PC-3 (cell line): ENCODE data around the gene VSTM4. TPM values are rescaled to one million over a fixed set of nuclear protein-coding genes. Genes with fewer than 3 reads are reported as not detected.

ENCODE experiments used
- ATAC-seq: fragments of 200-7000 bp; cut with Tn5 transposase; 2 replicates; pipeline ENCODE4 v1.9.1; 2020; ENCODE audit warnings: mild to moderate bottlenecking, moderate library complexity
- BruUV-seq: library from RNA; stranded (reverse); fragments of 400-500 nt; replicated peaks from 2 replicates; lab custom pipeline; 2021; lab: Mats Ljungman, UMichigan
- CTCF ChIA-PET: fragments of 300-600 bp; sonication (Branson Sonifier 250); formaldehyde crosslinking; loops from one replicate; lab custom pipeline; 2022; ENCODE audit warnings: antibody characterized with exemption; lab: Charles Lee
- POLR2A ChIA-PET: fragments of 300-600 bp; sonication (Branson Sonifier 250); formaldehyde crosslinking; loops from one replicate; lab custom pipeline; 2022; ENCODE audit warnings: antibody characterized with exemption; ENCODE audit not compliant: unreplicated experiment; lab: Charles Lee
- DNase-seq: peaks from one replicate; pipeline ENCODE4 v3.0.0-alpha.2; 2015
- H2AFZ ChIP-seq: fragments of 300-600 bp; sonication (generic); 2 replicates; pipeline ENCODE4 v1.6.0; 2016; ENCODE audit warnings: antibody characterized with exemption, low read length
- H3F3A ChIP-seq: fragments of 300-600 bp; sonication (generic); one replicate; pipeline ENCODE4 v1.6.0; 2017; ENCODE audit warnings: antibody characterized with exemption, low read length, control low read depth, mild to moderate bottlenecking; ENCODE audit not compliant: unreplicated experiment
- H3K27ac ChIP-seq: fragments of 300-600 bp; sonication (generic); 2 replicates; pipeline ENCODE4 v1.5.1; 2016; ENCODE audit warnings: mild to moderate bottlenecking, low read length
- H3K27me3 ChIP-seq: fragments of 300-600 bp; sonication (generic); 2 replicates; pipeline ENCODE4 v1.6.1; 2016; ENCODE audit warnings: low read length, mixed read lengths
- H3K36me3 ChIP-seq: fragments of 300-600 bp; sonication (generic); 2 replicates; pipeline ENCODE4 v1.6.1; 2016; ENCODE audit warnings: low read depth, mixed run types, low read length, mixed read lengths
- H3K4me1 ChIP-seq: fragments of 300-600 bp; sonication (generic); 2 replicates; pipeline ENCODE4 v1.5.1; 2016; ENCODE audit warnings: low read length; ENCODE audit not compliant: insufficient read depth
- H3K4me2 ChIP-seq: fragments of 300-600 bp; sonication (generic); 2 replicates; pipeline ENCODE4 v1.6.0; 2016; ENCODE audit warnings: low read length
- H3K4me3 ChIP-seq: fragments of 300-600 bp; sonication (generic); 2 replicates; pipeline ENCODE4 v1.5.1; 2016; ENCODE audit warnings: mild to moderate bottlenecking, low read length, mixed read lengths
- H3K79me2 ChIP-seq: fragments of 300-600 bp; sonication (generic); 2 replicates; pipeline ENCODE4 v1.6.1; 2017; ENCODE audit warnings: low read length, mixed read lengths
- H3K9ac ChIP-seq: fragments of 300-600 bp; sonication (generic); 2 replicates; pipeline ENCODE4 v1.6.0; 2016; ENCODE audit warnings: mild to moderate bottlenecking, low read length
- H3K9me2 ChIP-seq: fragments of 300-600 bp; sonication (generic); replicated peaks from 2 replicates; pipeline ENCODE4 v1.6.1; 2016; ENCODE audit warnings: mixed run types, low read length, mixed read lengths
- H3K9me3 ChIP-seq: fragments of 300-600 bp; sonication (generic); 2 replicates; pipeline ENCODE4 v1.6.1; 2016; ENCODE audit warnings: low read length, mixed read lengths
- H4K20me1 ChIP-seq: fragments of 300-600 bp; sonication (generic); 2 replicates; pipeline ENCODE4 v1.6.1; 2016; ENCODE audit warnings: low read length, mixed read lengths
- CTCF ChIP-seq: fragments of 300-600 bp; sonication (generic); conservative IDR thresholded peaks from 2 replicates; pipeline ENCODE4 v1.5.1; 2017; ENCODE audit warnings: antibody characterized with exemption, low read depth, mild to moderate bottlenecking, low read length
- EZH2 ChIP-seq: fragments of 300-600 bp; sonication (generic); IDR thresholded peaks from one replicate; pipeline ENCODE4 v1.6.1; 2017; ENCODE audit warnings: antibody characterized with exemption, mild to moderate bottlenecking, low read length; ENCODE audit not compliant: unreplicated experiment
- EZH2phosphoT487 ChIP-seq: fragments of 300-600 bp; sonication (generic); IDR thresholded peaks from 2 replicates; pipeline ENCODE4 v1.6.1; 2018; ENCODE audit warnings: mild to moderate bottlenecking, antibody characterized with exemption, low read length, borderline replicate concordance
- intact Hi-C: fragments of 100-400 bp; cut with micrococcal nuclease; formaldehyde crosslinking; loops from 2 replicates; pipeline ENCODE4 v1.9.0; 2023
- total RNA-seq: library from RNA; depleted of rRNA; stranded (reverse); fragments of >200 nt; gene quantifications from 2 replicates; pipeline ENCODE4 v1.2.3, GENCODE V29; 2014

VSTM4 gene
- total RNA-seq, 1 experiment from 2014 or later = not detected

- ChIA-PET POLR2A (no interaction called here), CTCF (no interaction called here)
- Histone ChIP-seq H2AFZ (no peak overlapping the region), H3K79me2 (no peaks in the 10 kb centered on the region), H3K4me1 (no peaks in the 10 kb centered on the region), H3K36me3 (no peaks in the 10 kb centered on the region), H3K9ac (no peak overlapping the region), H3F3A (no peaks in the 10 kb centered on the region), H3K9me3 (no peaks in the 10 kb centered on the region), H4K20me1 (no peaks in the 10 kb centered on the region), H3K4me3 (no peak overlapping the region), H3K27me3 (peaks cover 86% of the 10 kb centered on the region), H3K4me2 (no peak overlapping the region), H3K9me2 (no peaks in the 10 kb centered on the region), H3K27ac (no peak overlapping the region)
- DNase-seq = no peak
- ATAC-seq = no peak
- TF ChIP-seq EZH2 = no peak
- no peak for TF ChIP-seq EZH2phosphoT487
- TF ChIP-seq CTCF = no peak
- no TSS peak for BruUV-seq
- intact Hi-C loops = no loop called here
Measured at GRCh38 chr10:49049660-49050059, 65.7 kb downstream of the VSTM4 start.

GRCh38 chr10:49047128-49047639 lies 68.1 kb downstream of the VSTM4 start:
- H3K79me2 ChIP-seq = no peaks in the 10 kb centered on the region
- H3K4me3 ChIP-seq = no peak overlapping the region
- ChIA-PET POLR2A (no interaction called here), CTCF (no interaction called here)
- no peak overlapping the region for H2AFZ ChIP-seq
- no peaks in the 10 kb centered on the region for H3K9me3 ChIP-seq
- no peaks in the 10 kb centered on the region for H3K4me1 ChIP-seq
- no peak overlapping the region for H3K27ac ChIP-seq
- ATAC-seq (no peak), DNase-seq (no peak)
- no peaks in the 10 kb centered on the region for H4K20me1 ChIP-seq
- no peak for TF ChIP-seq EZH2
- no peaks in the 10 kb centered on the region for H3K36me3 ChIP-seq
- intact Hi-C loops = loop anchor here (2.0 kb wide), 1 partner anchor 70 kb away; no protein-coding TSS in a partner anchor
- no peak overlapping the region for H3K4me2 ChIP-seq
- H3K9me2 ChIP-seq = no peaks in the 10 kb centered on the region
- H3K27me3 ChIP-seq = peaks cover 87% of the 10 kb centered on the region
- H3K9ac ChIP-seq = no peak overlapping the region
- BruUV-seq = no TSS peak
- no peaks in the 10 kb centered on the region for H3F3A ChIP-seq

DNA sequence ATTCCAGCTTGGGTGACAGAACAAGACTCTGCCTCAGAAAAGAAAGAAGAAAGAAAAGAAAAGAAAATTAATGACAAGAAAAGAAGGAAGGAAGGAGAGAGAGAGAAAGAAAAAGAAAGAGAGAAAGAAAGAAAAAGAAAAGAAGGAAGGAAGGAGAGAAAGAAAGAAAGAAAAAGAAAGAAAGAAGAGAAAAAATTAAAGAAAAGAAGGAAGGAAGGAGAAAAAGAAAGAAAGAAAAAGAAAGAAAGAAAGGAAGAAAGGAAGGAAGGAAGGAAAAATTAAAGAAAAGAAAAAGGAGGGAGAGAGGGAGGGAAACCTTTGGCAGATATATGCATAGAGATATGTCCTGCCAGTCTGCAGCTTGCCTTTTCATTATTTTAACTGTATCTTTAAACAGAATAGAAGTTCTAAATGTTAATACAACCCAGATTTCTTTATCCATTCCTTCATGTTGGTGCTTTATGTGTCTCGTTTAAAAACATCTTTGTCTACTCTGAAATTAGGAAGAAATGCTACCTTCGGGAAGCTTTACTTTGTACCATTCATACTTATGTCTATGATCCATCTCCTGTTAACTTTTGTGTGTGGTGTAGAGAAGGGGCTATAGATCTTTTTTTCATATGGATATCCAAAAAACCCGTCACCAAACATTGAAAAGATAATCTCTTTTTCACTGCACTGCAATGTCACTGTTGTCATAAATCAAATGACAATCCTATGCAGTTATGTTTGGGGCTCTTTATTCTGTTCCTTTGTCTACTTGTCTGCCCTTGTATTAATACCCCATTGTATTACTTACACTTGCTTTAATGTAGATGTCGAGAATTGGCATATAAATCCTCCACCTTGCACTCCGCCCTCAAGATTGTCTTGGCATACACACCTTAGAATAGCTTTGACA lies 70.8 kb downstream of the VSTM4 start:
- no peaks in the 10 kb centered on the region for H3K9me3 ChIP-seq
- H2AFZ ChIP-seq = no peak overlapping the region
- intact Hi-C loops = no loop called here
- H3K27ac ChIP-seq = no peak overlapping the region
- ChIA-PET POLR2A (no interaction called here), CTCF (no interaction called here)
- no peak overlapping the region for H3K4me3 ChIP-seq
- no peaks in the 10 kb centered on the region for H3K79me2 ChIP-seq
- H4K20me1 ChIP-seq = no peaks in the 10 kb centered on the region
- no peak overlapping the region for H3K9ac ChIP-seq
- H3F3A ChIP-seq = no peaks in the 10 kb centered on the region
- H3K4me1 ChIP-seq = no peaks in the 10 kb centered on the region
- H3K4me2 ChIP-seq = no peak overlapping the region
- no TSS peak for BruUV-seq
- peaks cover 75% of the 10 kb centered on the region for H3K27me3 ChIP-seq
- no peaks in the 10 kb centered on the region for H3K9me2 ChIP-seq
- H3K36me3 ChIP-seq = no peaks in the 10 kb centered on the region
- DNase-seq = no peak
- no peak for ATAC-seq
- TF ChIP-seq EZH2 (no peak), EZH2phosphoT487 (no peak), CTCF (no peak)
